ENCODE results near the gene SCAF8.

The SCAF8 gene, protein sequence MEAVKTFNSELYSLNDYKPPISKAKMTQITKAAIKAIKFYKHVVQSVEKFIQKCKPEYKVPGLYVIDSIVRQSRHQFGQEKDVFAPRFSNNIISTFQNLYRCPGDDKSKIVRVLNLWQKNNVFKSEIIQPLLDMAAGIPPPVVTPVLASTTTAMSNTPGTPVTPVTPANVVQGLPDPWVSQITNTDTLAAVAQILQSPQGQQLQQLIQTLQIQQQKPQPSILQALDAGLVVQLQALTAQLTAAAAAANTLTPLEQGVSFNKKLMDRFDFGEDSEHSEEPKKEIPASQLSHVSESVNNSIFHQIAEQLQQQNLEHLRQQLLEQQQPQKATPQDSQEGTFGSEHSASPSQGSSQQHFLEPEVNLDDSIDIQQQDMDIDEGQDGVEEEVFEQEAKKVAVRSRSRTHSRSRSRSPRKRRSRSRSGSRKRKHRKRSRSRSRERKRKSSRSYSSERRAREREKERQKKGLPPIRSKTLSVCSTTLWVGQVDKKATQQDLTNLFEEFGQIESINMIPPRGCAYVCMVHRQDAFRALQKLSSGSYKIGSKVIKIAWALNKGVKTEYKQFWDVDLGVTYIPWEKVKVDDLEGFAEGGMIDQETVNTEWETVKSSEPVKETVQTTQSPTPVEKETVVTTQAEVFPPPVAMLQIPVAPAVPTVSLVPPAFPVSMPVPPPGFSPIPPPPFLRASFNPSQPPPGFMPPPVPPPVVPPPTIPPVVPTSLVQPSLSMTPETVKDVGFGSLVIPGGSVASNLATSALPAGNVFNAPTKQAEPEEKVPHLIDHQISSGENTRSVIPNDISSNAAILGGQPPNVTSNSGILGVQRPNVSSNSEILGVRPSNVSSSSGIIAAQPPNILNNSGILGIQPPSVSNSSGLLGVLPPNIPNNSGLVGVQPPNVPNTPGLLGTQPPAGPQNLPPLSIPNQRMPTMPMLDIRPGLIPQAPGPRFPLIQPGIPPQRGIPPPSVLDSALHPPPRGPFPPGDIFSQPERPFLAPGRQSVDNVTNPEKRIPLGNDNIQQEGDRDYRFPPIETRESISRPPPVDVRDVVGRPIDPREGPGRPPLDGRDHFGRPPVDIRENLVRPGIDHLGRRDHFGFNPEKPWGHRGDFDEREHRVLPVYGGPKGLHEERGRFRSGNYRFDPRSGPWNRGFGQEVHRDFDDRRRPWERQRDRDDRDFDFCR (N-terminal part only)

DNA sequence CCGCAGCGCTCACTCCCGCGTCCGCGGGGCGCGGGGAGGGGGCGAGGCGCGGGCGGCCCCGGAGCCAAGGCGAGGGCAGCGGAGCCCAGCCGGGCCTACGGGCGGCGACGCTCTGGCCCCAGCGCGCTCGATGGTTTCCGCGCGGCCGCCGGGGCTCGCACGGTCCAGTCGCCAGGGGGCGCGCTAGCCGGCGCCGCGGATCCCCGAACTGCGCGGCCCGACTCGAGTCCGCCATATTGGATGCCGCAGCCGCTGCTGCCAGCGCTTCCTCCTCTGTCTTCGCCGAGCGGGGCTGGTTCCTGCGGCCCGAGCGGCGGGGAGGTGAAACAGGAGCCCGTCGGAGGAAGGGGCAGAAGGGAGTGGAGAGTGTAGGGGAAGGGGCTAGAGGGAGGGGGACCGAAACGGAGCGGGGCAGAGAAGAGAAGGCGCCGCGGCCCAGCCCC is at the start of gene SCAF8:
Gene SCAF8 (plus strand): TSS at position 234 of the 443 bp plus-strand sequence. CDS start 485 bp downstream, outside the sequence.
- H3K4me2 ChIP-seq (ENCODE audit: low read depth, low read length), result peak within 1 kb of the TSS; percentile 63
- no peaks in the 10 kb centered on the region for H3K9me2 ChIP-seq (replicated peaks; ENCODE audit: insufficient read depth, low read length)
- no peaks in the 10 kb centered on the region for H3K36me3 ChIP-seq (replicated peaks; ENCODE audit: insufficient read depth, low read length)
- no peaks in the 10 kb centered on the region for H3K4me1 ChIP-seq (ENCODE audit: low read length)
- DNase-seq, result peak; percentile 66
- H4K20me1 ChIP-seq (ENCODE audit: insufficient read depth, low read length), result no peaks in the 10 kb centered on the region
- H3K9me3 ChIP-seq (replicated peaks; ENCODE audit: insufficient read depth, low read length), result no peaks in the 10 kb centered on the region
- peak within 1 kb of the TSS; percentile 71; the same call in 1 of the 2 replicates for H3K27ac ChIP-seq (ENCODE audit: low read length)
- H3K79me2 ChIP-seq (ENCODE audit: low read length), result peaks cover 41% of the 10 kb centered on the region
- H3K4me3 ChIP-seq (ENCODE audit: low read length), result peak within 1 kb of the TSS; percentile 79
- H2AFZ ChIP-seq (ENCODE audit: low read length), result peak within 1 kb of the TSS; percentile 71
- no peaks in the 10 kb centered on the region for H3K27me3 ChIP-seq (replicated peaks; ENCODE audit: insufficient read depth, low read length)
- no peaks in the 10 kb centered on the region for H3F3A ChIP-seq (ENCODE audit: insufficient read depth, low read length)
- H3K9ac ChIP-seq (ENCODE audit: low read length), result peak within 1 kb of the TSS; percentile 84
- TF ChIP-seq EZH2 (optimal IDR thresholded peaks at IDR 0.05; ENCODE audit: low read depth, low read length), result no peak
- TF ChIP-seq, protein P1, sequence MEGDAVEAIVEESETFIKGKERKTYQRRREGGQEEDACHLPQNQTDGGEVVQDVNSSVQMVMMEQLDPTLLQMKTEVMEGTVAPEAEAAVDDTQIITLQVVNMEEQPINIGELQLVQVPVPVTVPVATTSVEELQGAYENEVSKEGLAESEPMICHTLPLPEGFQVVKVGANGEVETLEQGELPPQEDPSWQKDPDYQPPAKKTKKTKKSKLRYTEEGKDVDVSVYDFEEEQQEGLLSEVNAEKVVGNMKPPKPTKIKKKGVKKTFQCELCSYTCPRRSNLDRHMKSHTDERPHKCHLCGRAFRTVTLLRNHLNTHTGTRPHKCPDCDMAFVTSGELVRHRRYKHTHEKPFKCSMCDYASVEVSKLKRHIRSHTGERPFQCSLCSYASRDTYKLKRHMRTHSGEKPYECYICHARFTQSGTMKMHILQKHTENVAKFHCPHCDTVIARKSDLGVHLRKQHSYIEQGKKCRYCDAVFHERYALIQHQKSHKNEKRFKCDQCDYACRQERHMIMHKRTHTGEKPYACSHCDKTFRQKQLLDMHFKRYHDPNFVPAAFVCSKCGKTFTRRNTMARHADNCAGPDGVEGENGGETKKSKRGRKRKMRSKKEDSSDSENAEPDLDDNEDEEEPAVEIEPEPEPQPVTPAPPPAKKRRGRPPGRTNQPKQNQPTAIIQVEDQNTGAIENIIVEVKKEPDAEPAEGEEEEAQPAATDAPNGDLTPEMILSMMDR (IDR thresholded peaks at IDR 0.05; ENCODE audit: low read length), result peak; percentile 42

DNA sequence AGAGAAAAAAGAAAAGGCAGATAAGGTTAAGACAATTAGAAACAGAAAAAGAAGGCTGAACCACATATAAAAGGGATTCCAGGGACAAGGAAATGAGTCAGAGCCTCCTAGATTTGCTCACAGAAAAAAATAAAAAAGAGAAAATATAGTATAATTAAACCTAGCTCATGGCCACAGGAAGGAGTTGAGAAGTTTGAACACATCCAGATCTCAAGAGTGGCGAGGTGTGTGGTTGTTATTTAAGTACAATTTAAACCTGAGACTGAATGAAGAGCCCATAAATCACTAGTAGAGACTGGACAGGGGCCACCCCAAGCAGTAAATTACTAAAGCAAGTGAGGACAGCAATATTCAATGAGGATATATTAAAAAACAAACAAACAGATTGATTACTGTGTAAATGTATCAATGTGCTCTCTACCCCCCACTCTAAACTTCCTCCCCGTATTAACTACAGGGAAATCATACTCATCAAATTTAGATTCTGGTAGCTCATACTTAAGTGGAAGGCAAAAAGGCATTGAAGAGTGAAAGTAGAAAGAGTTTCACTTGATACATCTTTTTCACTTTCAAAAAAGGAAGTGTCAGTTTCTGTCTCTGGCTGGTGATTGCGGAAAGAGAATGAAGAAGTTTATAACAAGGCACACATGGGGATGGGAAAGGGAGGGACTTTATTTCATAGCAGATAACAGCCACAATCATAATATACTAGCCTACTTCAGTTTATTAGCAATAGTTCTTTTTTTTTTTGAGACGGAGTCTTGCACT is 49.3 kb upstream of the SCAF8 start:
- no peaks in the 10 kb centered on the region for H3K9me3 ChIP-seq (replicated peaks; ENCODE audit: insufficient read depth, low read length)
- peaks cover 20% of the 10 kb centered on the region for H3K27me3 ChIP-seq (replicated peaks; ENCODE audit: insufficient read depth, low read length)
- no peaks in the 10 kb centered on the region for H3K36me3 ChIP-seq (replicated peaks; ENCODE audit: insufficient read depth, low read length)
- DNase-seq, result peak; percentile 21
- H3K4me2 ChIP-seq (ENCODE audit: low read depth, low read length), result no peak overlapping the region
- H3K9me2 ChIP-seq (replicated peaks; ENCODE audit: insufficient read depth, low read length), result no peaks in the 10 kb centered on the region
- H3K4me1 ChIP-seq (ENCODE audit: low read length), result no peaks in the 10 kb centered on the region
- no peaks in the 10 kb centered on the region for H4K20me1 ChIP-seq (ENCODE audit: insufficient read depth, low read length)
- no peak overlapping the region for H3K4me3 ChIP-seq (ENCODE audit: low read length)
- H3K79me2 ChIP-seq (ENCODE audit: low read length), result no peaks in the 10 kb centered on the region
- H3K9ac ChIP-seq (ENCODE audit: low read length), result no peak overlapping the region
- no peak overlapping the region for H3K27ac ChIP-seq (ENCODE audit: low read length)
- no peak overlapping the region for H2AFZ ChIP-seq (ENCODE audit: low read length)
- TF ChIP-seq EZH2 (optimal IDR thresholded peaks at IDR 0.05; ENCODE audit: low read depth, low read length), result no peak
- TF ChIP-seq, protein P1 (IDR thresholded peaks at IDR 0.05; ENCODE audit: low read length), result no peak
- no peak for TF ChIP-seq EZH2phosphoT487 (IDR thresholded peaks at IDR 0.05; ENCODE audit: low read length)
- no peaks in the 10 kb centered on the region for H3F3A ChIP-seq (ENCODE audit: insufficient read depth, low read length)

DNA sequence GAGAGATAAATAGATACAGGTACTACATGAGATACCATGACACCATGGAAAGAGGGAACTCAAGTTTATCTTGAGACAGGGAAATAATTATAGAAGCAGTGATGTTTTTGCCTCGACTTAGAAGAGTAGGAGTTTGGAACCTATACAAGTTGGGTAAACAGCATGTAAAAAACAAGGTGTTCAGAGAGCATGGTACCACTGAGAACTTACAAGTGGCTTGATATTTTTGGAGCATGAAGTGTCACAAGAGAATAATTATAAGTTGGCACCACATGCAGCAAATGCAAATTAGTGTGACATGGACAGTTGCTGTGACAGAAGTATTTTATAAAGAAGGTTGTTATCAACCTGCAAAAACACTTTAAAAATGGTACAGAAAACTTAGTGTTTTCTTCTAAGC is 47.1 kb upstream of the SCAF8 start:
- Histone ChIP-seq H3K27me3 (replicated peaks; ENCODE audit: insufficient read depth, low read length) (peaks cover 20% of the 10 kb centered on the region), H3K9ac (ENCODE audit: low read length) (no peak overlapping the region), H3K36me3 (replicated peaks; ENCODE audit: insufficient read depth, low read length) (no peaks in the 10 kb centered on the region), H3K4me1 (ENCODE audit: low read length) (no peaks in the 10 kb centered on the region), H3K9me2 (replicated peaks; ENCODE audit: insufficient read depth, low read length) (no peaks in the 10 kb centered on the region), H4K20me1 (ENCODE audit: insufficient read depth, low read length) (no peaks in the 10 kb centered on the region), H3K27ac (ENCODE audit: low read length) (no peak overlapping the region), H3K9me3 (replicated peaks; ENCODE audit: insufficient read depth, low read length) (no peaks in the 10 kb centered on the region), H2AFZ (ENCODE audit: low read length) (no peak overlapping the region), H3K79me2 (ENCODE audit: low read length) (no peaks in the 10 kb centered on the region), H3K4me3 (ENCODE audit: low read length) (no peak overlapping the region), H3F3A (ENCODE audit: insufficient read depth, low read length) (no peaks in the 10 kb centered on the region), H3K4me2 (ENCODE audit: low read depth, low read length) (no peak overlapping the region)
- DNase-seq, result no peak
- TF ChIP-seq, protein P1 (IDR thresholded peaks at IDR 0.05; ENCODE audit: low read length), result no peak
- no peak for TF ChIP-seq EZH2 (optimal IDR thresholded peaks at IDR 0.05; ENCODE audit: low read depth, low read length)
- no peak for TF ChIP-seq EZH2phosphoT487 (IDR thresholded peaks at IDR 0.05; ENCODE audit: low read length)

All from MM.1S (cell line).